Right cardiac atrium (tissue), 5 donors: ENCODE measurements around the gene DNAJB9. TPM values are rescaled to one million over a fixed set of nuclear protein-coding genes. Genes with fewer than 3 reads are reported as not detected.

Experiments used
- ATAC-seq, 2 donors: fragments of 200-7000 bp; cut with Tn5 transposase; one replicate each; pipeline versions ENCODE4 v1.8.0 to v1.9.1; 2020; ENCODE audit warnings: moderate library complexity in 2 of 2, mild to moderate bottlenecking in 1 of 2
- DNase-seq, 3 donors: peaks; one replicate each; pipeline ENCODE4 v3.0.0-alpha.2; 2020
- H3K27ac ChIP-seq: one replicate; pipeline ENCODE4 v1.5.1; 2013; ENCODE audit warnings: mild to moderate bottlenecking, low read length, control low read depth, moderate library complexity
- H3K27me3 ChIP-seq: one replicate; pipeline ENCODE4 v1.6.1; 2013; ENCODE audit not compliant: control insufficient read depth, insufficient read depth
- H3K4me1 ChIP-seq: one replicate; pipeline ENCODE4 v1.6.1; 2013; ENCODE audit warnings: low read length; ENCODE audit not compliant: control insufficient read depth, insufficient read depth
- H3K4me3 ChIP-seq: one replicate; pipeline ENCODE4 v1.5.1; 2013; ENCODE audit warnings: low read length, control low read depth
- H3K9me3 ChIP-seq: one replicate; pipeline ENCODE4 v1.6.1; 2013; ENCODE audit warnings: low read length; ENCODE audit not compliant: control insufficient read depth
- WGBS: extraction: QIAGEN DNeasy Blood & Tissue Kit; methylation state at CpG from one replicate; pipeline ENCODE4 v1.1.7; 2013; 5-methylcytosine and 5-hydroxymethylcytosine counted together
- intact Hi-C, 4 donors: fragments of 100-400 bp; cut with DNase I; formaldehyde crosslinking; loops; one replicate each; pipeline versions ENCODE4 v1.11.0 to v1.14.0; 2022 to 2023
- polyA plus RNA-seq: library from polyadenylated mRNA; stranded (reverse); fragments of 200-250 nt; gene quantifications from one replicate; pipeline ENCODE4 v1.2.3, GENCODE V29; 2013
- total RNA-seq, 4 donors: library from RNA; stranded (reverse); fragmentation: NEBNext Ultra II Directional; extraction: Animal tissue kit (Norgen Biotek cat#: 25700); gene quantifications; one replicate each; pipeline ENCODE4 v1.2.1, GENCODE V29; 2021
- donor health status: healthy with polysubstance abuse.
- donor health status: DM: no; HTN: yes; CAD: no.
- donor health status: DM: no; HTN: no; CAD: no.
- donor health status: DM: no; HTN: yes; CAD: no; lungs with severe emphysema.
- donor health status: DM: yes; HTN: yes; CAD: no.

DNAJB9 gene
- total and polyA plus RNA-seq, 5 donors, result 35.0 to 52.0 (median 38.4) TPM

DNA sequence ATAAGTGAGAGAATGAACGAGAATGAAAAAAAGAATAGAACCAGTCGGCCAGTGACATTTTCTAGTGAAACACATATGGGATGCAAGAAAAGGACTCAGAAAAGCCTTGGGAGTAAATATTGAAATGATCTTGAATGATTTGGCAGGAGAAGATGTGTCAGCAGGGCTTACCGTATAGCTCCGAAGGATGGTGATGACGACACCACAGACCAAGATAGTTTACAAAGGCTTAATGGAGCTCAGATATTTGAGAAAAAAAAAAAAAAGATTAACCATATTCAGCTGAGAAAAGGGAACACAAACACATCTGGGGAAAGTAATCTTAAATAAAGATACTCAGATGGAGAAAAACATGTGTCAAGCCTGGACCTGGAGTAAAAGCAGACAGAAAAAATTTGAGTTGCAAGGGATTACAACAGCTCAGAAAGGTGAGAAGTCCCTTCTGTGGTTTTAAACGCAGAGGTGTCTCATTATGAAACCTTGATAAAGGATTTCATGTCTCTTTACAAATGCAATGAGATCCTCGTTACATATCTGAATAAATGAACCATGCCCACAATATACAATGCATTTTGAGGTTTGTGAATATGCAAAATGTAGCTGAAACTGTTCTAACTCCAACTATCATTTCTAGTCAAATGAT is 36.0 kb downstream of the DNAJB9 start:
- H3K9me3 ChIP-seq, result no peaks in the 10 kb centered on the region
- intact Hi-C loops, result no loop called here
- H3K4me1 ChIP-seq, result no peaks in the 10 kb centered on the region
- H3K27ac ChIP-seq, result no peak overlapping the region
- DNase-seq, result no peak
- no peaks in the 10 kb centered on the region for H3K27me3 ChIP-seq
- no peak for ATAC-seq
- 63% methylated on average over 7 of the region's 7 CpGs for WGBS
- no peak overlapping the region for H3K4me3 ChIP-seq

DNA sequence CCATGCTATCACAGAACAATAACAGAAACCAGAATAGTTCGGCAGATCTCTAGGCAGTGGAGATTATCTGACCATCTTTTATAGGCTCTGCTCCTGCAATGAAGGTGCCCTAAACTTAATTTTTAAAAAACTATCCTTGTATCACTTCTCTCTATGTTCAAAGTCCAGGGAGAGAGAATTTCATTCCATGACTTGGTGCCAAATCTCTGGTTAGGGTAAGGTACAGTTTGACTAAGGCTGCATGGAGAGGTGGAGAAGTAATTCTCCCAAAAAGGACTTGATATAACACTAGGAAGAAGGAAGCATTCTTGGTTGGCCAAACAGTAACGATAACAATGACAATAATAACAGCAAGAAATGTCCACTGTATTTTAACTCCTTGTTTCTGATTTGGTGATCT is 40.0 kb downstream of the DNAJB9 start:
- 74% methylated on average over 2 of the region's 2 CpGs for WGBS

DNA sequence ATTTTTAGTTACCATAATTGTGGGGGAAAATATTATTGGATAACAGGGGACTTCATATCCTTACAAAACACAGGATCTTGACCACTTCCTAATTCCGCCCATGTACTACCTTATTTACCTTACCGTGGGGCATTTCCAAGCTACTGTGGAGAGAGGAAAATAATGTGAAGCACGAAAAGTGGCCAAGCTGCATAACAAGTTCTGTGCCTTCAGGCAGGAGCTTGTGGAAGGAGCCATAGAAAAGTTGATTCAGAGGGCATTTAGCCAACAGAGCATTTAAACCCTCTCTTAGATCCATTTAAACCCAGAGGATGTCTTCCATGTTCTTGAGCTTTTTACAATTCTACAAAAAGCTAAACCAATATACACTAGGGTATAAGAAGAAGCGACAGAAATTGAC is 41.6 kb downstream of the DNAJB9 start:
- H3K4me3 ChIP-seq, result no peak overlapping the region
- intact Hi-C loops, result no loop called here
- WGBS, result 70% methylated on average over 4 of the region's 4 CpGs
- H3K27ac ChIP-seq, result no peak overlapping the region
- no peak for DNase-seq
- ATAC-seq, result no peak
- no peaks in the 10 kb centered on the region for H3K27me3 ChIP-seq
- H3K9me3 ChIP-seq, result no peaks in the 10 kb centered on the region
- no peaks in the 10 kb centered on the region for H3K4me1 ChIP-seq

More for the DNA sequence above, 40.0 kb downstream of the DNAJB9 start:
- Histone ChIP-seq H3K27me3 (no peaks in the 10 kb centered on the region), H3K27ac (no peak overlapping the region), H3K4me3 (no peak overlapping the region), H3K4me1 (no peaks in the 10 kb centered on the region), H3K9me3 (no peaks in the 10 kb centered on the region)
- ATAC-seq (no peak), DNase-seq (no peak)
- intact Hi-C loops, result no loop called here

DNA sequence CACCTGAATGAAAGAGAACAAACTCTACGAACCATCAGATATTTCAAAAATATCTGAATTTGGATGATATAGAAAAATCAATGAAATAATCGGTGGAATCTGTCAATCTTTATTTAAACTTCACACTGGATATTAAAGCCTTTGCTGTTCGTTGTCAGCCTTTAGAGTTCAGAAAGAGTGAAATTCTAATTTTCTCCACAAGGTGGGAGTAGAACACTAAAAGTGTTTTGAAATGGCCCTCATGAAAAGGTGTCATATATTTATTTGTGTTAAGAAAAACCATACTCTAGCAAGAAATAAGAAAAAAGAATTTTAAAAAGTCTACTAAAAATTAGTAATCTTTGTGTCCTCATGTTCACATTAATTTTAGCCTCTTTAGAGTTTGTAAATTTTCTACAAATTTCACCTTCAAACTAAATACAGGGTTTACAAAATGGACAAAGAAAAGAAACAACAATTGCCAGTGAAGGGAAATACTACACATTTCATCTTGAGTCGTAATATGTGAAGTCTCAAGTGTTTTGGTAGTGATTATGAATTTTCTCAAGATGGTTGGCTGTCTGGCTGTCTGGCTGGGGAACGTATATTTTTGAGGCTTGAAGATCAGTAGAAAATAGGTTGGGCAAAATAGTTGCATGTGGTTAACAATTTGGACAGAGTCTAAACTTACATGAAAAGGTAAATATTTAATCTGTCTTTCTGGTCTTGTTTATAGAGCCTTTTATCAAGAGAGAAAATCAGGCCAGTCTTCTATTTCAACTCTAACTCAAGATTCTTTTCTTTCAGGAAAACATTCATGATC is 43.7 kb downstream of the DNAJB9 start:
- H3K9me3 ChIP-seq, result no peaks in the 10 kb centered on the region
- peak in 1 of 2 donors; percentile 48 for ATAC-seq
- no peaks in the 10 kb centered on the region for H3K4me1 ChIP-seq
- H3K27ac ChIP-seq, result no peak overlapping the region
- 23% methylated on average over 5 of the region's 5 CpGs for WGBS
- DNase-seq, result no peak
- no peaks in the 10 kb centered on the region for H3K27me3 ChIP-seq
- intact Hi-C loops, result no loop called here
- no peak overlapping the region for H3K4me3 ChIP-seq

DNA sequence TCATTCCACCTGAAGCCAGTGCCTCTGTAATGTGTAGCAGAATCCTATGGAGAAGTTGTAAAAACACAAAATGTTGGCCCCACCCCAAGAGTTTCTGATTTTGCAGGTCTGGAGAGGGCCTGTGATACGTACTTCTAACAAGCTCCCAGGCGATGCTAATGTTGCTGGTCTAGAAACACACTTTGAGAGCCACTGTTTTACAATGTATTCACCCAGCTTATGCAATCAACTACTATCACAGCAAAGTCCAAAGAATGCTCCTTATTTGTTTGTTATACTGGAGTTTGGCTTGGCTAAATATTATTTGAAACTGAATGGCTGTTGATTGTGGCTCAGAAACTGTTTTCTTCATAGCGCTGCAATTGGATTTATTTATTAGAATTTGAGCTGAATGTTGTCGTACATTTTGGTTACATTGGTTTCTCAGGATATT is 44.3 kb downstream of the DNAJB9 start:
- no peaks in the 10 kb centered on the region for H3K4me1 ChIP-seq
- no peaks in the 10 kb centered on the region for H3K9me3 ChIP-seq
- H3K27me3 ChIP-seq, result no peaks in the 10 kb centered on the region
- WGBS, result 86% methylated on average over 4 of the region's 4 CpGs
- no peak for ATAC-seq
- H3K4me3 ChIP-seq, result no peak overlapping the region
- DNase-seq, result no peak
- H3K27ac ChIP-seq, result no peak overlapping the region
- intact Hi-C loops, result no loop called here

DNA sequence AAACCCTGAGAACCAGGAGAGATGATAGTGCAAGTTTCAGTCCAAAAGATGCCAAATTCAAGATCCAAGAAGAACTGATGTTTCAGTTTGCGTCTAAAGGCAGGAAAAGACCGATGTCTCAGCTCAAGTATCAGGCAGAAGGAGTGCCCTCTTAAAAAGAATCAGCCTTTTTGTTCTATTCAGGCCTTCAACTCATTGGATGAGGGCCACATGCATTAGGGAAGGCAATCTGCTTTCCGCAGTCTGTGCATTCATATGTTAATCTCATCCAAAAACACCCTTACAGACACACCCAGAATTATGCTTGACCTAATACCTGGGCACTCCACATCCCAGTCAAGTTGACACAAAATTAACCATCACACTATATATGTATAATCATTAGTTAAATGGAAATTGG is 45.2 kb downstream of the DNAJB9 start:
- no peak overlapping the region for H3K4me3 ChIP-seq
- WGBS, result 86% methylated on average over 3 of the region's 3 CpGs
- H3K9me3 ChIP-seq, result no peaks in the 10 kb centered on the region
- intact Hi-C loops, result no loop called here
- no peaks in the 10 kb centered on the region for H3K4me1 ChIP-seq
- no peak overlapping the region for H3K27ac ChIP-seq
- no peak for DNase-seq
- no peaks in the 10 kb centered on the region for H3K27me3 ChIP-seq
- ATAC-seq, result no peak

DNA sequence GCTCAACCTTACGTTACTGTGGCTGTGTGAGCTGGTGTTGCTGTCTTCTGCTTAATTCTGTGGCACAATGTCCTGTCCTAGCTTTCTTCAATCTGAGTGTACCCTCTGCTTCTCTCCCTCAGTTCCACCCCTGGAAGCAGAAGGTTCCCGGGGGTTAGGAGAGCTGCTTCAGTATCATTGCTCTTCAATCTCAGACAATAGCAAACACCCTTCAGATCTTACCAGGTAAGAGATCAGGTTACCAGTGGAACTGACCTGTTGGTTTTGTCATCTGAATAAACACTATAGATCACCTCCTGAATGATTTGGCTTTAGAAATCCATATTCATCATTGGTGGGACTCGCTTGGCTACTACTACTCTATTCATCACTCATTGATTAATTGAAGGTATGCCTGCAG is 48.4 kb downstream of the DNAJB9 start:
- no peaks in the 10 kb centered on the region for H3K4me1 ChIP-seq
- no peaks in the 10 kb centered on the region for H3K9me3 ChIP-seq
- 83% methylated on average over 3 of the region's 3 CpGs for WGBS
- H3K4me3 ChIP-seq, result no peak overlapping the region
- ATAC-seq (no peak), DNase-seq (no peak)
- intact Hi-C loops, result no loop called here
- no peaks in the 10 kb centered on the region for H3K27me3 ChIP-seq
- no peak overlapping the region for H3K27ac ChIP-seq

DNA sequence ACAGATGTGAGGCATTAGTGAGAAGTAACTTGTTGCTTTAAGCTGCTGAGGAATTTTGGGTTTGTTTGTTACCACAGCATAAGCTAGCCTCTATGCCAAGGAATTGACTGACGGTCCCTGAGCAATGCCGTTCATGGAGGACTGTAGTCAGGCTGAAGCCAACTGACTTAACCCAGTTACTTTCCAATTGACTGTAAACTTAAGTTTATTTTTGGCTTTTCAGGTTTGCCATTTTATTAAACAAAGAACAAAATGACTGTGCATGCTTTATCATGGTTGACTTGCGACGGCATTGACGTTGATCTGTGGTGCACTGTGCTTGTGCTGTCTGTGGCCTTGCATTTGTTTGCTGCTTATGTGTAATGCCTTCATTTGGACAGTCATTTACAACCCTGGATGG is 53.5 kb downstream of the DNAJB9 start:
- WGBS, result 73% methylated on average over 5 of the region's 5 CpGs
- no peak overlapping the region for H3K27ac ChIP-seq
- H3K4me1 ChIP-seq, result no peaks in the 10 kb centered on the region
- DNase-seq (no peak), ATAC-seq (no peak)
- no peak overlapping the region for H3K4me3 ChIP-seq
- intact Hi-C loops, result no loop called here
- no peaks in the 10 kb centered on the region for H3K27me3 ChIP-seq
- no peaks in the 10 kb centered on the region for H3K9me3 ChIP-seq

Other genes starting within 250 kb of the DNAJB9 start
- 1 to 10 TPM in 2 of 4 donors, under 1 TPM in 2; 0.59 to 1.1 (median 0.89) TPM for gene NRCAM, start 113.4 kb upstream of the DNAJB9 start, total RNA-seq
- gene NRCAM, start 113.4 kb upstream of the DNAJB9 start, polyA plus RNA-seq, result 1.3 TPM
- 10 to 100 TPM; 32.7 to 37.4 (median 35.6) TPM for gene PNPLA8, start 43.7 kb upstream of the DNAJB9 start, total RNA-seq
- 22.3 TPM for gene PNPLA8, start 43.7 kb upstream of the DNAJB9 start, polyA plus RNA-seq
- gene THAP5, start 168 bp upstream of the DNAJB9 start, total RNA-seq, result 10 to 100 TPM; 26.7 to 31.1 (median 30.7) TPM
- 10.0 TPM for gene THAP5, start 168 bp upstream of the DNAJB9 start, polyA plus RNA-seq